Limb (tissue), 2 donors: ENCODE measurements around the gene SEC11A.
A peak's percentile ranks its signal among the peaks of the same experiment; 100 is the strongest.
"Not testable (repeated sequence)": the region's sequence is repeated elsewhere in the genome, so short reads cannot be mapped to it uniquely, and the experiment has no call there.

Source experiments
- DNase-seq, 2 donors: peaks; one replicate each; pipeline ENCODE4 v3.0.0-alpha.2; 2016; ENCODE audit errors: extremely low spot score in 2 of 2

SEC11A gene

GRCh38 chr15:84643838-84644237 lies 72.1 kb downstream of the SEC11A start:
- no peak for DNase-seq

GRCh38 chr15:84642640-84643039 lies 73.3 kb downstream of the SEC11A start:
- not testable (repeated sequence) for DNase-seq

GRCh38 chr15:84641871-84642270 lies 74.1 kb downstream of the SEC11A start:
- not testable (repeated sequence) for DNase-seq

- DNase-seq = no peak
Measured at GRCh38 chr15:84638103-84638502, 77.8 kb downstream of the SEC11A start.

- no peak for DNase-seq
Measured at GRCh38 chr15:84634228-84634837, 81.6 kb downstream of the SEC11A start.

GRCh38 chr15:84633311-84634227 lies 82.4 kb downstream of the SEC11A start:
- peak; percentile 47 to 85 for DNase-seq

- DNase-seq = no peak
Measured at GRCh38 chr15:84631706-84632272, 84.2 kb downstream of the SEC11A start.

- DNase-seq = no peak
Measured at GRCh38 chr15:84629033-84629432, 86.9 kb downstream of the SEC11A start.

GRCh38 chr15:84625123-84625522 lies 90.8 kb downstream of the SEC11A start:
- DNase-seq = no peak

- DNase-seq = no peak
Measured at GRCh38 chr15:84624359-84624758, 91.6 kb downstream of the SEC11A start.

- no peak for DNase-seq
Measured at GRCh38 chr15:84621358-84621979, 94.5 kb downstream of the SEC11A start.

GRCh38 chr15:84620626-84621025 lies 95.3 kb downstream of the SEC11A start:
- no peak for DNase-seq
